A549 (cell line): ENCODE measurements around the gene IFNA2. TPM values are rescaled to one million over a fixed set of nuclear protein-coding genes. Genes with fewer than 3 reads are reported as not detected.
A peak's percentile ranks its signal among the peaks of the same experiment; 100 is the strongest.

Source experiments
- ATAC-seq, 2 experiments: fragments of 200-7000 bp in 1 of 2; fragments of >200 bp in 1 of 2; cut with Nextera tagmentation in 1 of 2; cut with Tn5 transposase in 1 of 2; 3 replicates each; pipeline versions ENCODE4 v1.8.0 to v1.9.1; 2018 to 2020; ENCODE audit warnings: mild to moderate bottlenecking in 1 of 2, moderate library complexity in 1 of 2
- CTCF ChIA-PET: fragments of 300-600 bp; sonication (Branson Sonifier 250); formaldehyde crosslinking; extraction: SDS; loops from one replicate; lab custom pipeline; 2021; ENCODE audit warnings: antibody characterized with exemption, inconsistent platforms; lab: Yijun Ruan, JAX
- POLR2A ChIA-PET: fragments of 350-600 bp; formaldehyde crosslinking; extraction: SDS; loops from one replicate; lab custom pipeline; 2021; ENCODE audit warnings: antibody characterized with exemption, inconsistent platforms; lab: Yijun Ruan, JAX
- DNase-seq, 2 experiments: peaks; one replicate each; pipeline versions ENCODE4 v3.0.0 to v3.0.0-alpha.2; 2011 to 2016; ENCODE audit warnings: low read depth in 1 of 2, low spot score in 1 of 2
- FAIRE-seq: peaks from 2 replicates; lab custom pipeline; 2011; peaks lifted over from hg19 to GRCh38; lab: Jason Lieb, UNC
- H3K27ac ChIP-seq, 2 experiments: fragments of >200 bp; sonication (Bioruptor Twin); formaldehyde crosslinking; 3 replicates each; pipeline ENCODE4 v1.5.1; 2016 to 2017
- H3K4me1 ChIP-seq: fragments of >200 bp; sonication (Bioruptor Twin); formaldehyde crosslinking; 3 replicates; pipeline ENCODE4 v1.6.1; 2016
- H3K4me2 ChIP-seq: fragments of >200 bp; sonication (Bioruptor Twin); formaldehyde crosslinking; 3 replicates; pipeline ENCODE4 v1.6.1; 2016
- H3K4me3 ChIP-seq: fragments of >200 bp; sonication (Bioruptor Twin); formaldehyde crosslinking; 3 replicates; pipeline ENCODE4 v1.5.1; 2016
- H3K9me3 ChIP-seq: fragments of >200 bp; sonication (Bioruptor Twin); formaldehyde crosslinking; 3 replicates; pipeline ENCODE4 v1.6.1; 2016
- BHLHE40 ChIP-seq: IDR thresholded peaks from 2 replicates; pipeline ENCODE4 v1.6.1; 2012; ENCODE audit warnings: low read depth, low read length, inconsistent platforms
- CEBPB ChIP-seq, 2 experiments: fragments of >200 bp in 1 of 2; sonication (Bioruptor Twin) in 1 of 2; formaldehyde crosslinking in 1 of 2; IDR thresholded peaks; 2 replicates each; pipeline ENCODE4 v1.6.1; 2012 to 2016
- CTCF ChIP-seq: fragments of >200 bp; sonication (Bioruptor Twin); formaldehyde crosslinking; IDR thresholded peaks from 3 replicates; pipeline ENCODE4 v1.5.1; 2016
- EHMT2 ChIP-seq: fragments of 200-600 bp; sonication (generic); IDR thresholded peaks from 2 replicates; pipeline ENCODE4 v1.6.1; 2016; ENCODE audit warnings: antibody characterized with exemption, low read depth, mild to moderate bottlenecking, moderate library complexity
- FOSL2 ChIP-seq, 2 experiments: fragments of 450-650 bp in 1 of 2; fragments of >200 bp in 1 of 2; sonication (Bioruptor Twin) in 1 of 2; formaldehyde crosslinking; IDR thresholded peaks; 2 replicates each; pipeline versions ENCODE4 v1.5.0 to v1.6.1; 2016 to 2020; ENCODE audit warnings: mild to moderate bottlenecking in 1 of 2, moderate library complexity in 1 of 2
- GATA3 ChIP-seq: IDR thresholded peaks from 2 replicates; pipeline ENCODE4 v1.6.1; 2012; ENCODE audit warnings: borderline replicate concordance
- HEYL ChIP-seq: fragments of 250-450 bp; sonication (Bioruptor Pico); IDR thresholded peaks from 2 replicates; pipeline ENCODE4 v1.8.0; 2021; ENCODE audit warnings: mild to moderate bottlenecking, moderate library complexity
- HOXA7 ChIP-seq: fragments of 250-450 bp; sonication (Bioruptor Pico); IDR thresholded peaks from 2 replicates; pipeline ENCODE4 v1.5.0; 2020; ENCODE audit warnings: mild to moderate bottlenecking, moderate library complexity
- JUN ChIP-seq, 2 experiments: fragments of >200 bp; sonication (Bioruptor Twin); formaldehyde crosslinking; IDR thresholded peaks; 2 replicates in 1 of 2; 3 replicates in 1 of 2; pipeline ENCODE4 v1.6.1; 2016 to 2017
- JUNB ChIP-seq: fragments of >200 bp; sonication (Bioruptor Twin); formaldehyde crosslinking; IDR thresholded peaks from 2 replicates; pipeline ENCODE4 v1.6.1; 2016
- KDM5A ChIP-seq: fragments of 200-600 bp; sonication (generic); IDR thresholded peaks from 2 replicates; pipeline ENCODE4 v1.6.1; 2016; ENCODE audit warnings: antibody characterized with exemption, mild to moderate bottlenecking
- MAFK ChIP-seq: fragments of 450-650 bp; IDR thresholded peaks from 2 replicates; pipeline ENCODE4 v1.6.1; 2014; ENCODE audit not compliant: partially characterized antibody
- MAZ ChIP-seq: fragments of 150-350 bp; IDR thresholded peaks from 2 replicates; pipeline ENCODE4 v1.6.1; 2014; ENCODE audit warnings: antibody characterized with exemption, low read depth, low read length, borderline replicate concordance
- MYC ChIP-seq: IDR thresholded peaks from 2 replicates; pipeline ENCODE4 v1.6.1; 2012; ENCODE audit warnings: mild to moderate bottlenecking, inconsistent platforms, low read length, improper control_type of control experiment, borderline replicate concordance
- NFE2L2 ChIP-seq: fragments of 150-350 bp; conservative IDR thresholded peaks from 2 replicates; pipeline ENCODE4 v1.6.1; 2014; ENCODE audit warnings: low read length
- RAD21 ChIP-seq, 2 experiments: fragments of >200 bp in 1 of 2; sonication (Bioruptor Twin) in 1 of 2; formaldehyde crosslinking in 1 of 2; IDR thresholded peaks in 1 of 2; conservative IDR thresholded peaks in 1 of 2; 2 replicates in 1 of 2; 3 replicates in 1 of 2; pipeline ENCODE4 v1.6.1; 2012 to 2018; ENCODE audit warnings: inconsistent platforms in 1 of 2
- RCOR1 ChIP-seq: fragments of 150-350 bp; IDR thresholded peaks from 2 replicates; pipeline ENCODE4 v1.6.1; 2014; ENCODE audit warnings: antibody characterized with exemption, low read length, low read depth
- REST ChIP-seq: fragments of 200-600 bp; sonication (generic); IDR thresholded peaks from 2 replicates; pipeline ENCODE4 v1.6.1; 2016; ENCODE audit warnings: antibody characterized with exemption, mild to moderate bottlenecking, moderate library complexity
- SMC3 ChIP-seq: fragments of >200 bp; sonication (Bioruptor Twin); formaldehyde crosslinking; IDR thresholded peaks from 3 replicates; pipeline ENCODE4 v1.6.1; 2018; ENCODE audit warnings: inconsistent platforms
- WGBS: methylation state at CpG from one replicate; pipeline ENCODE4 v1.1.6; 2017; ENCODE audit errors: missing lambda C conversion rate; 5-methylcytosine and 5-hydroxymethylcytosine counted together
- polyA plus RNA-seq, 4 experiments: library from polyadenylated mRNA; depleted of rRNA in 3 of 4; stranded (reverse); fragments of >200 nt; fragmentation: RNase III in 1 of 4; extraction: RNeasy Plus Mini Kit Qiagen cat#74134 plus additional on column Dnase treatment in 1 of 4; gene quantifications; 2 replicates in 3 of 4; 3 replicates in 1 of 4; pipeline ENCODE4 v1.2.3, GENCODE V29; 2011 to 2017
- TF ChIP-seq, protein P1 (sequence below): fragments of 250-450 bp; sonication (Bioruptor Pico); IDR thresholded peaks from 2 replicates; pipeline ENCODE4 v1.5.0; 2020; ENCODE audit warnings: low read depth, mild to moderate bottlenecking, moderate library complexity
- TF ChIP-seq, protein P2 (sequence below): fragments of 250-450 bp; sonication (Bioruptor Pico); IDR thresholded peaks from 2 replicates; pipeline ENCODE4 v1.5.0; 2021; ENCODE audit warnings: mild to moderate bottlenecking, moderate library complexity, borderline replicate concordance
- TF ChIP-seq, protein P3 (sequence below): fragments of 150-350 bp; IDR thresholded peaks from 2 replicates; pipeline ENCODE4 v1.6.1; 2014; ENCODE audit warnings: low read depth, mild to moderate bottlenecking, low read length

The IFNA2 gene
- polyA plus RNA-seq, 2 of the 4 experiments (the other 2 are of a cell fraction) = not detected

DNA sequence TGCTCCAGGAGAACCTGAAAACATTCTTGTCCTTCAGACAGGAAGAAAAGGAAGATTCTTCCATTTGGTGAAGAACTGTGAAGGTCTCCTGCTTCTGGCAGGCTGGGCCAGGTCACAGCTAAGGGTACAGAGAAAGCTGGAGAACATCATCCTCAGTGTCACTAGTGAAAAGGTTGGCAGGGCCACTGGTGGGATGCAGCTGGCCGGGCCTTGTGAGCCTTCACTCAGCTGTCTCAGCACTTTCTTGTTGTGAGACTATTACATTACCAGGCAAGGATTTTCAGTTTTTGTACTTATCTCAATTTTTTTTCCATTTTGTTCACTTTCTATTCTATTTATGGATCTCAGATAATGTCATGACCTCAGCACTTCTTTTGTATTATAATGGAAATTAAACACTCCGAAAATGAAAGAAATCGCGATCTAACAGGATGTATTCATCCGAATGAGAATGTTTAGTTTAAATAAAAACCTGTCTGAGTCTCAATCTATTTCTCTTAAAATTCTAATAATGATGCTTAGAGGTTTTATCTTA lies 13.8 kb upstream of the IFNA2 start:
- Histone ChIP-seq H3K9me3 (no peaks in the 10 kb centered on the region), H3K4me3 (no peak overlapping the region), H3K4me2 (no peak overlapping the region), H3K4me1 (no peaks in the 10 kb centered on the region), H3K27ac (no peak overlapping the region)
- ChIA-PET CTCF (interaction anchor here (0.5 to 1.8 kb wide), 6 partner anchors 20 to 216 kb away, joined by 3 to 11 read pairs (median 4); no protein-coding TSS in a partner anchor), POLR2A (no interaction called here)
- TF ChIP-seq HEYL = no peak
- peak; percentile 59 for TF ChIP-seq MAFK
- DNase-seq = no peak
- WGBS = 77% methylated on average over 5 of the region's 5 CpGs
- ATAC-seq = no peak
- FAIRE-seq = no peak

DNA sequence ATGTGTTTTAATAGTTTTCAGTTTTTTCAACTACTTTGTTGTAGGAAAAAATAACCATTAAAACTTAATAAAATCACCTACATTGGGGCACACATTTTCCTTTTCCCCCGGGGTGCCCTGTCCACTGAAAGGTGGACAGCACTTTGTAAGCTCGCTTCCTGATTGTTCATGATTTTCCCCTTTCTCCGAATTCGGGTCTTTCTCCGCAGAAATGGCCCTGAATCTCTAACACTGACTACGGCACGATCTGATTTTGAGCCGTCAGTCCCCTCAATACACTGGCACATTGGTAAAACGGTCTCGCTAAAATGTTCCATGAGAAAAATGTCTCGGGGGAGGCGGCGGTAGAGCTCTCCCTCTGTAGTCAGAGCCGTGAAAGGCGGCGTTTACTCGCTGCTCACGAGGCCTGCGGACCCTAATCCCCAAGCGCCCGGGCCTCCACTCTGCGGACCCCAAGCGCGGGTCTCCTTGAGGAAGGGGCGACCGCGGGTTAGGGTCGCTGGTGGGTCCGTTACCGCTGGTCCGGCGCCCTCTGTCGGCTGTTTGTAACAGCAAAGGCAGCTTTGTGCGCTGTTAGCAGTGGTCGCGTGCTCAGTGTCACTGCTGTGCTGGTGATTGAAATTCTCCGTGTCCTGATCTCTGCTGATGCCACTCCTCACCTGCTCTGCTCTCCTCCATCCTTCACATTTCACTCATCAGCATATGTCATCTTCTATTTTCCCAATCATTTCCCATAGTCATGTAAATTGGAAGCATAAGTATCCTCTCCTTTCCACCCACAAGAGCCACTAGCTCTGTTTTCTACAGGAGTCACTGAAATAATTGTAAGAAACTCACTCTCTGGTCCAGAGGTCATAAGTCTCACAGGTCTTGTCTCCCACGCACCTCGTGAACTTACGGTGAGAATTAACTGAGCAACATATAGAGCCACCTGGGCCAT lies 10.8 kb upstream of the IFNA2 start:
- DNase-seq = peak in 1 of 2 experiments; percentile 42

More for the DNA sequence above, 10.8 kb upstream of the IFNA2 start:
- Histone ChIP-seq H3K4me3 (peak overlapping the region; percentile 54), H3K9me3 (no peaks in the 10 kb centered on the region), H3K27ac (peak overlapping the region in 1 of 2 experiments; percentile 47; a peak in 2 of 6 replicates), H3K4me1 (no peaks in the 10 kb centered on the region), H3K4me2 (peak overlapping the region; percentile 87)
- POLR2A ChIA-PET = interaction anchor here (1.4 kb wide), 1 partner anchor 60 kb away, joined by 6 read pairs; no protein-coding TSS in a partner anchor
- WGBS = 4% methylated on average over 37 of the region's 40 CpGs
- ATAC-seq (peak; percentile 74 to 86), FAIRE-seq (no peak)
- CTCF ChIA-PET = interaction anchor here (0.6 to 3.8 kb wide), 50 partner anchors 8 to 1461 kb away, joined by 3 to 65 read pairs (median 4); partner anchors contain the start of genes IFNA17, IFNA2, IFNA8 and KLHL9
- peak; percentile 25; the same call in 1 of the 2 replicates for TF ChIP-seq BHLHE40
- no peak for TF ChIP-seq FOSL2 (IDR thresholded peaks at IDR 0.05)
- no peak for TF ChIP-seq FOSL2 (CRISPR knock-in tag; IDR thresholded peaks at IDR 0.05)
- TF ChIP-seq CTCF = peak; percentile 93
- TF ChIP-seq, protein P1, sequence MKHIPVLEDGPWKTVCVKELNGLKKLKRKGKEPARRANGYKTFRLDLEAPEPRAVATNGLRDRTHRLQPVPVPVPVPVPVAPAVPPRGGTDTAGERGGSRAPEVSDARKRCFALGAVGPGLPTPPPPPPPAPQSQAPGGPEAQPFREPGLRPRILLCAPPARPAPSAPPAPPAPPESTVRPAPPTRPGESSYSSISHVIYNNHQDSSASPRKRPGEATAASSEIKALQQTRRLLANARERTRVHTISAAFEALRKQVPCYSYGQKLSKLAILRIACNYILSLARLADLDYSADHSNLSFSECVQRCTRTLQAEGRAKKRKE (CRISPR knock-in tag) = no peak
- peak; percentile 90 for TF ChIP-seq SMC3
- no peak for TF ChIP-seq HOXA7
- no peak for TF ChIP-seq NFE2L2
- TF ChIP-seq MYC = no peak
- no peak for TF ChIP-seq KDM5A
- peak; percentile 39 to 71; a peak in 4 of 5 replicates for TF ChIP-seq RAD21 (conservative IDR thresholded peaks at IDR 0.05 in 1 of 2, IDR thresholded peaks at IDR 0.05 in 1 of 2)
- TF ChIP-seq EHMT2 = no peak
- no peak for TF ChIP-seq MAFK
- TF ChIP-seq, protein P2, sequence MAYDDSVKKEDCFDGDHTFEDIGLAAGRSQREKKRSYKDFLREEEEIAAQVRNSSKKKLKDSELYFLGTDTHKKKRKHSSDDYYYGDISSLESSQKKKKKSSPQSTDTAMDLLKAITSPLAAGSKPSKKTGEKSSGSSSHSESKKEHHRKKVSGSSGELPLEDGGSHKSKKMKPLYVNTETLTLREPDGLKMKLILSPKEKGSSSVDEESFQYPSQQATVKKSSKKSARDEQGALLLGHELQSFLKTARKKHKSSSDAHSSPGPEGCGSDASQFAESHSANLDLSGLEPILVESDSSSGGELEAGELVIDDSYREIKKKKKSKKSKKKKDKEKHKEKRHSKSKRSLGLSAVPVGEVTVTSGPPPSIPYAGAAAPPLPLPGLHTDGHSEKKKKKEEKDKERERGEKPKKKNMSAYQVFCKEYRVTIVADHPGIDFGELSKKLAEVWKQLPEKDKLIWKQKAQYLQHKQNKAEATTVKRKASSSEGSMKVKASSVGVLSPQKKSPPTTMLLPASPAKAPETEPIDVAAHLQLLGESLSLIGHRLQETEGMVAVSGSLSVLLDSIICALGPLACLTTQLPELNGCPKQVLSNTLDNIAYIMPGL (CRISPR knock-in tag) = no peak
- TF ChIP-seq JUN (IDR thresholded peaks at IDR 0.05) = no peak
- TF ChIP-seq MAZ = no peak
- TF ChIP-seq, protein P3, sequence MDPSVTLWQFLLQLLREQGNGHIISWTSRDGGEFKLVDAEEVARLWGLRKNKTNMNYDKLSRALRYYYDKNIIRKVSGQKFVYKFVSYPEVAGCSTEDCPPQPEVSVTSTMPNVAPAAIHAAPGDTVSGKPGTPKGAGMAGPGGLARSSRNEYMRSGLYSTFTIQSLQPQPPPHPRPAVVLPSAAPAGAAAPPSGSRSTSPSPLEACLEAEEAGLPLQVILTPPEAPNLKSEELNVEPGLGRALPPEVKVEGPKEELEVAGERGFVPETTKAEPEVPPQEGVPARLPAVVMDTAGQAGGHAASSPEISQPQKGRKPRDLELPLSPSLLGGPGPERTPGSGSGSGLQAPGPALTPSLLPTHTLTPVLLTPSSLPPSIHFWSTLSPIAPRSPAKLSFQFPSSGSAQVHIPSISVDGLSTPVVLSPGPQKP = no peak
- no peak for TF ChIP-seq GATA3
- TF ChIP-seq REST = no peak
- TF ChIP-seq RCOR1 = no peak
- no peak for TF ChIP-seq CEBPB (IDR thresholded peaks at IDR 0.05)
- TF ChIP-seq JUNB = no peak
